ENCODE data around the gene GAS2L2. TPM values are rescaled to one million over a fixed set of nuclear protein-coding genes. Genes with fewer than 3 reads are reported as not detected.
A peak's percentile ranks its signal among the peaks of the same experiment; 100 is the strongest.

GAS2L2 gene
- total RNA-seq, 1 donor from 2014 or later, result not detected

GRCh38 chr17:35710950-35711349 is 42.1 kb downstream of the GAS2L2 start:
- Mint-ChIP-seq H3K4me1 (ENCODE audit: low read depth) (peaks cover 28% of the 10 kb centered on the region), H3K27ac (ENCODE audit: unreplicated experiment) (peak overlapping the region; percentile 64), H3K4me3 (ENCODE audit: unreplicated experiment) (no peak overlapping the region), H3K27me3 (ENCODE audit: low read depth) (no peaks in the 10 kb centered on the region), H3K9me3 (ENCODE audit: low read depth) (no peaks in the 10 kb centered on the region), H3K36me3 (ENCODE audit: low read depth) (peaks cover 8% of the 10 kb centered on the region)
- no peak for DNase-seq (ENCODE audit: low spot score)
- no peak for TF ChIP-seq CTCF (IDR thresholded peaks at IDR 0.05)

DNA sequence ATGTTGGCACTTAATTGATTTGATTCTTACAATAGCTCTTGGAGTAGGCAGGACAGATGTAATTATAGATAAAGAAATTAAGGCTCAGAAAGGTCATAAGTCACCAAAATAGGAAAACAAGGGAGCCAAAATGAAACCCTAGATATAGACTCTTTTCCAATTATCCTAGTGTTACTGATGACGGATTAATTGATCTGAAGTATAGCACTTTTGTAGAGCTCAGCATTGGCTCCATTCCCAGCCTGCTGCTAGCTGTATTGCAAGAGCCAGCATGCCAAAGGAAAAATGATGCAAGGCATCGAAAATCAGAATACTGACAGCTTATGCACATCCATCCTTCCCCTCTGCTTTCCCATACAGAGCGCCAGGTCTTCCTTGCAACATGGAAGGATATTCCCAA is 43.2 kb downstream of the GAS2L2 start:
- Mint-ChIP-seq H3K36me3 (ENCODE audit: low read depth) (peaks cover 8% of the 10 kb centered on the region), H3K27me3 (ENCODE audit: low read depth) (no peaks in the 10 kb centered on the region), H3K4me3 (ENCODE audit: unreplicated experiment) (no peak overlapping the region), H3K27ac (ENCODE audit: unreplicated experiment) (peak overlapping the region; percentile 89), H3K9me3 (ENCODE audit: low read depth) (no peaks in the 10 kb centered on the region), H3K4me1 (ENCODE audit: low read depth) (peaks cover 32% of the 10 kb centered on the region)
- TF ChIP-seq CTCF (IDR thresholded peaks at IDR 0.05), result no peak
- DNase-seq (ENCODE audit: low spot score), result no peak

- H3K27ac Mint-ChIP-seq (ENCODE audit: unreplicated experiment), result peak overlapping the region; percentile 45
- H3K4me3 Mint-ChIP-seq (ENCODE audit: unreplicated experiment), result no peak overlapping the region
- H3K27me3 Mint-ChIP-seq (ENCODE audit: low read depth), result no peaks in the 10 kb centered on the region
- no peak for TF ChIP-seq CTCF (IDR thresholded peaks at IDR 0.05)
- H3K36me3 Mint-ChIP-seq (ENCODE audit: low read depth), result peaks cover 8% of the 10 kb centered on the region
- H3K4me1 Mint-ChIP-seq (ENCODE audit: low read depth), result peaks cover 32% of the 10 kb centered on the region
- DNase-seq (ENCODE audit: low spot score), result no peak
- H3K9me3 Mint-ChIP-seq (ENCODE audit: low read depth), result no peaks in the 10 kb centered on the region
Measured at GRCh38 chr17:35708951-35709350, 44.1 kb downstream of the GAS2L2 start.

DNA sequence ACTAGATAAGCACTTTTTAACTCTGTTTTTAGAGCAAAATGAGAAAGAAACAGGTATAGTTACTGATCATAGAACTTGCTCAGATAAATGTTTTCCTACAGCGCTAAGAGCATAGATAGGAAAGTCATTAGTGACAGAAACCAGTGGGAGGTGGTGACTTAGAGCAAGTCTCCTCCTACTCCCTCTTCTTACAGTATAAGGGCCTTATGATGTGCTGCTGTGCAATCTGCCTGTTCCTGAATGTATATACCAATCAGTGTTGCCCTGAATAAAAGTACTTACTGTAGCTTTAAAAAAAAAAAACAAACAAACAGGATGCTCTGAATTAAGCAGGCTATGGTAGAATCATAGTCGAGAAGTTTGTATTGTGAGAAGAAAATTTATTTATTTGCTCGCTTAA is 44.9 kb downstream of the GAS2L2 start:
- Mint-ChIP-seq H3K27ac (ENCODE audit: unreplicated experiment) (peak overlapping the region; percentile 30), H3K4me3 (ENCODE audit: unreplicated experiment) (no peak overlapping the region), H3K4me1 (ENCODE audit: low read depth) (peaks cover 32% of the 10 kb centered on the region), H3K27me3 (ENCODE audit: low read depth) (no peaks in the 10 kb centered on the region), H3K9me3 (ENCODE audit: low read depth) (no peaks in the 10 kb centered on the region), H3K36me3 (ENCODE audit: low read depth) (peaks cover 8% of the 10 kb centered on the region)
- no peak for TF ChIP-seq CTCF (IDR thresholded peaks at IDR 0.05)
- DNase-seq (ENCODE audit: low spot score), result no peak

GRCh38 chr17:35705705-35706104 is 47.3 kb downstream of the GAS2L2 start:
- DNase-seq (ENCODE audit: low spot score), result no peak
- Mint-ChIP-seq H3K27ac (ENCODE audit: unreplicated experiment) (peak overlapping the region; percentile 41), H3K4me3 (ENCODE audit: unreplicated experiment) (no peak overlapping the region), H3K27me3 (ENCODE audit: low read depth) (no peaks in the 10 kb centered on the region), H3K36me3 (ENCODE audit: low read depth) (peaks cover 8% of the 10 kb centered on the region), H3K9me3 (ENCODE audit: low read depth) (no peaks in the 10 kb centered on the region), H3K4me1 (ENCODE audit: low read depth) (peaks cover 48% of the 10 kb centered on the region)
- no peak for TF ChIP-seq CTCF (IDR thresholded peaks at IDR 0.05)

All from chondrocyte (in vitro differentiated cells).